ENCODE results near the gene TSPYL2.

TSPYL2 gene

GRCh38 chrX:53080628-53081580 lies 1.3 kb upstream of the TSPYL2 start:
- no peak for DNase-seq

DNA sequence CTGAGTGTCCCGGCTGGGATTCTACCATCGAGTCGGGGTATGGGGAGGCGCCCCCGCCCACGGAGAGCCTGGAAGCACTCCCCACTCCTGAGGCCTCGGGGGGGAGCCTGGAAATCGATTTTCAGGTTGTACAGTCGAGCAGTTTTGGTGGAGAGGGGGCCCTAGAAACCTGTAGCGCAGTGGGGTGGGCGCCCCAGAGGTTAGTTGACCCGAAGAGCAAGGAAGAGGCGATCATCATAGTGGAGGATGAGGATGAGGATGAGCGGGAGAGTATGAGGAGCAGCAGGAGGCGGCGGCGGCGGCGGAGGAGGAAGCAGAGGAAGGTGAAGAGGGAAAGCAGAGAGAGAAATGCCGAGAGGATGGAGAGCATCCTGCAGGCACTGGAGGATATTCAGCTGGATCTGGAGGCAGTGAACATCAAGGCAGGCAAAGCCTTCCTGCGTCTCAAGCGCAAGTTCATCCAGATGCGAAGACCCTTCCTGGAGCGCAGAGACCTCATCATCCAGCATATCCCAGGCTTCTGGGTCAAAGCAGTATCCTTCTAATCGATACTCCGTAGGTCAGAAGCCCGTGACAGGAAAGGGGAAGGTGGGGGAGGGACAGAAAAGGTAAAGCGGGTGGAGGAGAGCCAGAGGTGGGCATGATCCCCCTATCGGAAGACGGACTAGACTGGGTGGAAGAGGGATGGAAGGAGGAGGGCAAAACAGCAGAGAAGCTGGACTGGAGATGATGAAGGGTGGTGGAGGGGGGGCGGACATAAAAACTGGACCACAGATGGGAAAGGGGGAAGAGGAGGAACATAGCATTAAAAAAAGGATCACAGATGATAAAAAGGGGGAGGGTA lies 828 bp downstream of the TSPYL2 start:
- no peak for DNase-seq

- DNase-seq, result no peak
These were observed 1.9 kb downstream of the TSPYL2 start for GRCh38 chrX:53084043-53084570.

DNA sequence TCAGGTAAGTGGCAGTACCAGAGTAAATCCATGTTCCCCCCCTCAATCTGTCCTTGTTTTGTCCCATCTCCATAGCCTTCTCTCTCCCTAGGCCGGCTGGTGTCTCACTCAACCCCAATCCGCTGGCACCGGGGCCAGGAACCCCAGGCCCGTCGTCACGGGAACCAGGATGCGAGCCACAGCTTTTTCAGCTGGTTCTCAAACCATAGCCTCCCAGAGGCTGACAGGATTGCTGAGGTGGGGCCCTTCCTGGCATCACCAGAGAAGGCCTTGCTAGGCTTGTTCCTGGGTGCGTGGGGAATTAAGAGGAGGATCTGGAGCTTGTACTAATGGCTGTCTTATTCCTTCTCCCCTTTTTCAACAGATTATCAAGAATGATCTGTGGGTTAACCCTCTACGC lies 2.7 kb downstream of the TSPYL2 start:
- DNase-seq, result no peak

- DNase-seq, result no peak
These were observed 3.6 kb downstream of the TSPYL2 start for GRCh38 chrX:53085661-53086229.

DNA sequence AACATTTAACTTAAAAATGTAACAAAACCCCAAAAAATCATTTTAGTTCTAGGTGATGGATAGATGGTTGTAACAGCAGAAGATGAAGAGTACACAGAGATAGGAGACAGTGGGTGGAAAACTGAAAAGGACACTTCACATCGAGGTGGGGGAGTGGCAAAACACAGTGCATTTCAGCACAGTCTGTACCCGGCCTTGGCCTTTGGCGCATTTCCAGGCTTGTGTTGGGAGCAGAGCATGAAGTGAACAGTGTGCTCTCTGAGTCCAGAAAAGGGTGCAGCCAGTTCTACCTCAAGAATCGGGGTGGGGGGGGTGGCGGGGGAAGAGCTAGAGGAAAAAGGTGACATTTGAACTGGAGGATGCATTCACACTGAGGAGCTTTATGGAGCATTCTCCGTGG lies 4.3 kb downstream of the TSPYL2 start:
- no peak for DNase-seq

- no peak for DNase-seq
These were observed 5.2 kb downstream of the TSPYL2 start for GRCh38 chrX:53087388-53087831.

DNA sequence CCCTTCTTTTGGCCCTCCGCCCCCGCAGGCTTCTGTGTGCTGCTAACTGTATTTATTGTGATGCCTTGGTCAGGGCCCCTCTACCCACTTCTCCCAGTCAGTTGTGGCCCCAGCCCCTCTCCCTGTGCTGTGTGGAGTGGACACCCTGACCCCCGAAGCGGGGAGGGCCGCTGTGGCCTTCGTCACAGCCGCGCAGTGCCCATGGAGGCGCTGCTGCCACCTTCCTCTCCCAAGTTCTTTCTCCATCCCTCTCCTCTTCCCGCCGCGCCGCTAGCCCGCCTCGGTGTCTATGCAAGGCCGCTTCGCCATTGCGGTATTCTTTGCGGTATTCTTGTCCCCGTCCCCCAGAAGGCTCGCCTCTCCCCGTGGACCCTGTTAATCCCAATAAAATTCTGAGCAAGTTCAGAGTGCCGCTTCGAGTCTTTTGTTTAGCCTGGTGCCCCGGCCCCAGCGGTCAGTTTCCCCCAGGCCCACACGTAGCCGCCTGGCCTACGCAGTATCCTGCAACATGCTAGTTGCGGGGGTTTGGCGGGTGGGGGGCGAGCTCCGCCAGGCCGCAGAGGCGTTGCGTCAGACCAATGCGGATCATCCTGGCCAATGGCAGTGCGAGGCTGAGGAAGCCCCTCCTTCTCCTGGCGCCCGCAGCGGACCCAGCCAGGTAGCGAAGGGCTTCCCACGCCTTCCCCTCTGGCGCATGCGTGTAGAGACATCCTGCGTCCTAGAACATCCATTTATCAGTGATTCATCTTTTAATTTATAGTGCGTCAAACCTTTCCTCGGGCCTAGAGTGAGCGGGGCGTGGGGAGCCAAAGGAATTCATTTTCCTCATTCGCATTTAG lies 6.2 kb downstream of the TSPYL2 start:
- peak; percentile 85 for DNase-seq

- DNase-seq, result peak; percentile 51
These were observed 7.2 kb downstream of the TSPYL2 start for GRCh38 chrX:53089224-53089842.

DNA sequence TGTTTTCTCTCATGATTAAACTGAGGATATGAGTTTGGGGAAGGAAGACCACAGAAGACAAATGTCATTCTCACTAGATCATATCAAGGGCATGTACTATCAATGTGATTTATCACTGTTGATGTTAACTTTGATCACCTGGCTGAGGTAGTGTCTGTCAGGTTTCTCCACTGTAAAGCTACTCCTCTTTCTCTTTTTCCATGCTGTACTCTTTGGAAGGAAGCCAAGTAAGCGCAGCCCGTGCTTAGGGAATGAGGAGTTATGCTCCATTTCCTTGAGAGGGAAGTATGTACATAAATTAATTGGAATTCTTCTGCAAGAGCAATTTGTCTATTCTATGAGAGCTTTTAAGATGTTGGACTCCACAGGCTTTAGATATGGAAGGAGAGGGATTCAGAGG lies 7.8 kb downstream of the TSPYL2 start:
- DNase-seq, result no peak

DNA sequence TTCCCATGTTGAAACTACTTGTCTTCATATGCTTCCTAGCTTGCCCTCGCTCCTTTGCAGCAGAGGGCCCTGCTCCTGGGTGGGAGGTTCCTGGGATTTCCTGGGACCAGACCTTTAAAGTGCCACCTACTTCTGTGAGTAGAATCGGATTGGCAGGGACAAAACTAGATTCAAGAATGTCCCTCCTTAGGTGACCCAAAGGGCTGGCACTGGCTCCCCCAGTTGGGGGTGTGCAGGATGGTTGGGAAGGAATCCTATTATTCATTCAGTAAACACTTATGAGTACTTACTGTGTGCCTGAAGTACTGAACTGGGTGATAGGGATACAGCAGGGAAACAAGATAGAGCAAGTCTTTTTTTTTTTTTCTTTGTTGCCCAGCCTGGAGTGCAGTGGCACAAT lies 9.2 kb downstream of the TSPYL2 start:
- no peak for DNase-seq

GRCh38 chrX:53093177-53093655 lies 11.0 kb downstream of the TSPYL2 start:
- peak; percentile 86 for DNase-seq

GRCh38 chrX:53093748-53094581 lies 11.8 kb downstream of the TSPYL2 start, which contains the start of gene KANTR:
Gene KANTR, plus strand, starts transcription at chrX:53094142. Its CDS starts 30,131 bp downstream, at chrX:53124273.
- DNase-seq, result peak; percentile 86

GRCh38 chrX:53094582-53094905 lies 12.4 kb downstream of the TSPYL2 start:
- no peak for DNase-seq

GRCh38 chrX:53095796-53096195 lies 13.6 kb downstream of the TSPYL2 start:
- DNase-seq, result no peak

DNA sequence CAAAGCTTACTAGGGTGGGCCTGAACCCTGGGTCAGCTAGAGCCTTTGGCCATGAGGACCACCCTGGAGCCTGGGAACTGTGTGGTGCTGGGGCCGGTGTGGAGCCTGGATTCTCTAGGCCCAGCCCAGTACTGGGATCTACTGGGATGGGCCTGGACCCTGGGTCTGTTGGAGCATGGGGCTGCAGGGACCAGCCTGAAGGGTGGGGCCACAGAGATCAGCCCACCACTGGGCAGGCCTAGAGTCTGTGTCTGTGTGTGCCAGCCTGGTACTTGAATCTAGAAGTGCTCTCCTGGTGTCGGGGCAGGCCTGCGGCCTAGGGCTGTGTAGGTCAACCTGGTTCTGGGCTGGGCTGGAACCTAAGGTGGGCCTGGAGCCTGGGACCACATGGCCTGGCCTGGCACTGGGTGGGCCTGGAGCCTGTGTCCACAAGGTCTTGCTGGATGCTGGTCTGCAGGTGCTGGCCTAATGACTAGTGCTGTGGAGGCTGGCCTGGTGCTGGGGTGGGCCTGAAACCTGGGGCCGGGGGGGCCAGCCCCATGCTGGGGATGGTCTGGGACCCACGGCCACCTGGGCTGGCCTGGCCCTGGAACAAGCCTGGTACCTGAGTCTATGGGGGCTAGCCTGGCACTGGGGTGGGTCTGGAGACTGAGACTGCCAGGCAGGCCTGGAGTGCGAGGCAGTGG lies 32.8 kb downstream of the TSPYL2 start:
- no peak for DNase-seq

- DNase-seq, result no peak
These were observed 33.3 kb downstream of the TSPYL2 start for GRCh38 chrX:53115550-53115874.

GRCh38 chrX:53116101-53116500 lies 33.9 kb downstream of the TSPYL2 start:
- no peak for DNase-seq

- DNase-seq, result no peak
These were observed 39.8 kb downstream of the TSPYL2 start for GRCh38 chrX:53122013-53122412.

- no peak for DNase-seq
These were observed 43.3 kb downstream of the TSPYL2 start for GRCh38 chrX:53125506-53125905.

Data from stimulated activated CD4-positive, alpha-beta T cell treated with anti-CD3 and anti-CD28 coated beads, Interleukin-15, amount 100 ng/mL, for 24 hours (primary cell).